Measurements from ENCODE around the gene TNFAIP8.

GRCh38 chr5:119393201-119393691, 37.4 kb downstream of the TNFAIP8 start:
- no peak for TF ChIP-seq GATA2 (IDR thresholded peaks at IDR 0.05; ENCODE audit: low read depth, low read length)
- no peak for TF ChIP-seq GATA3 (IDR thresholded peaks at IDR 0.05; ENCODE audit: low read depth, low read length)
